ENCODE data around the gene FBXO10.

GRCh38 chr9:37622462-37622861 is 46.3 kb upstream of the FBXO10 start:
- no peak for TF ChIP-seq POLR2A (IDR thresholded peaks at IDR 0.05; ENCODE audit: low read depth, low read length)
- no peak for TF ChIP-seq CTCF (conservative IDR thresholded peaks at IDR 0.05; ENCODE audit: low read depth, low read length)
- TF ChIP-seq CHD1 (IDR thresholded peaks at IDR 0.05; ENCODE audit: low read depth, low read length), result no peak
- no peak for TF ChIP-seq RAD21 (IDR thresholded peaks at IDR 0.05; ENCODE audit: low read length)
- TF ChIP-seq CEBPB (IDR thresholded peaks at IDR 0.05; ENCODE audit: low read depth, low read length), result no peak
- no peak for TF ChIP-seq FOS (IDR thresholded peaks at IDR 0.05; ENCODE audit: low read depth, low read length)
- no peak for TF ChIP-seq MAFK (IDR thresholded peaks at IDR 0.05; ENCODE audit: low read depth, low read length)
- TF ChIP-seq, protein P1, sequence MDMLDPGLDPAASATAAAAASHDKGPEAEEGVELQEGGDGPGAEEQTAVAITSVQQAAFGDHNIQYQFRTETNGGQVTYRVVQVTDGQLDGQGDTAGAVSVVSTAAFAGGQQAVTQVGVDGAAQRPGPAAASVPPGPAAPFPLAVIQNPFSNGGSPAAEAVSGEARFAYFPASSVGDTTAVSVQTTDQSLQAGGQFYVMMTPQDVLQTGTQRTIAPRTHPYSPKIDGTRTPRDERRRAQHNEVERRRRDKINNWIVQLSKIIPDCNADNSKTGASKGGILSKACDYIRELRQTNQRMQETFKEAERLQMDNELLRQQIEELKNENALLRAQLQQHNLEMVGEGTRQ (IDR thresholded peaks at IDR 0.05; ENCODE audit: low read depth, low read length), result no peak
- TF ChIP-seq, protein P2, sequence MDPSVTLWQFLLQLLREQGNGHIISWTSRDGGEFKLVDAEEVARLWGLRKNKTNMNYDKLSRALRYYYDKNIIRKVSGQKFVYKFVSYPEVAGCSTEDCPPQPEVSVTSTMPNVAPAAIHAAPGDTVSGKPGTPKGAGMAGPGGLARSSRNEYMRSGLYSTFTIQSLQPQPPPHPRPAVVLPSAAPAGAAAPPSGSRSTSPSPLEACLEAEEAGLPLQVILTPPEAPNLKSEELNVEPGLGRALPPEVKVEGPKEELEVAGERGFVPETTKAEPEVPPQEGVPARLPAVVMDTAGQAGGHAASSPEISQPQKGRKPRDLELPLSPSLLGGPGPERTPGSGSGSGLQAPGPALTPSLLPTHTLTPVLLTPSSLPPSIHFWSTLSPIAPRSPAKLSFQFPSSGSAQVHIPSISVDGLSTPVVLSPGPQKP (IDR thresholded peaks at IDR 0.05; ENCODE audit: borderline replicate concordance, low read depth, low read length), result no peak
- TF ChIP-seq SMC3 (IDR thresholded peaks at IDR 0.05; ENCODE audit: low read depth, low read length), result no peak
- TF ChIP-seq MAZ (IDR thresholded peaks at IDR 0.05; ENCODE audit: borderline replicate concordance, low read depth, low read length), result no peak
- no peak for TF ChIP-seq BHLHE40 (IDR thresholded peaks at IDR 0.05; ENCODE audit: low read depth, low read length)
- no peak for TF ChIP-seq RFX5 (IDR thresholded peaks at IDR 0.05; ENCODE audit: low read depth, low read length)
- no peak for TF ChIP-seq RCOR1 (IDR thresholded peaks at IDR 0.05; ENCODE audit: insufficient replicate concordance, low read length)

Data from IMR-90 (cell line).